ENCODE data around the gene B4GALT3.

- TF ChIP-seq CTCF (IDR thresholded peaks at IDR 0.05; ENCODE audit: control extremely low read depth in 1 of 3, insufficient read depth in 1 of 3, low read depth in 1 of 3, low read length in 3 of 3), result no peak
- no peak for TF ChIP-seq PHF8 (conservative IDR thresholded peaks at IDR 0.05; ENCODE audit: low read depth, low read length)
- TF ChIP-seq YY1 (IDR thresholded peaks at IDR 0.05; ENCODE audit: low read depth, low read length), result no peak
- TF ChIP-seq RBBP5 (IDR thresholded peaks at IDR 0.05; ENCODE audit: borderline replicate concordance, low read depth, low read length), result no peak
- TF ChIP-seq RFX5 (IDR thresholded peaks at IDR 0.05; ENCODE audit: borderline replicate concordance, low read depth, low read length), result no peak
- TF ChIP-seq POLR2A (IDR thresholded peaks at IDR 0.05; ENCODE audit: control extremely low read depth in 1 of 2, low read depth in 2 of 2, low read length in 2 of 2), result no peak
- no peak for TF ChIP-seq JUND (IDR thresholded peaks at IDR 0.05; ENCODE audit: low read length)
- TF ChIP-seq ATF3 (IDR thresholded peaks at IDR 0.05; ENCODE audit: insufficient read depth, low read depth, low read length), result no peak
- TF ChIP-seq EZH2 (IDR thresholded peaks at IDR 0.05; ENCODE audit: low read depth, low read length, severe bottlenecking), result no peak
- no peak for TF ChIP-seq MAX (IDR thresholded peaks at IDR 0.05)
- no peak for TF ChIP-seq SRF (IDR thresholded peaks at IDR 0.05; ENCODE audit: low read depth, low read length)
- TF ChIP-seq TEAD4 (IDR thresholded peaks at IDR 0.05; ENCODE audit: low read depth, low read length), result no peak
Measured at GRCh38 chr1:161196111-161196510, 18.8 kb upstream of the B4GALT3 start.

All from H1 (cell line).